GM19324 (cell line): ENCODE measurements around the gene ZFR2.
"Not testable (repeated sequence)": the region's sequence is repeated elsewhere in the genome, so short reads cannot be mapped to it uniquely, and the experiment has no call there.

Source experiments
- ATAC-seq: cut with Tn5 transposase; IDR thresholded peaks from one replicate; pipeline ENCODE4 v1.9.1; 2021; ENCODE audit warnings: mild to moderate bottlenecking, moderate library complexity; ENCODE audit not compliant: unreplicated experiment, low FRiP score

ZFR2 gene

DNA sequence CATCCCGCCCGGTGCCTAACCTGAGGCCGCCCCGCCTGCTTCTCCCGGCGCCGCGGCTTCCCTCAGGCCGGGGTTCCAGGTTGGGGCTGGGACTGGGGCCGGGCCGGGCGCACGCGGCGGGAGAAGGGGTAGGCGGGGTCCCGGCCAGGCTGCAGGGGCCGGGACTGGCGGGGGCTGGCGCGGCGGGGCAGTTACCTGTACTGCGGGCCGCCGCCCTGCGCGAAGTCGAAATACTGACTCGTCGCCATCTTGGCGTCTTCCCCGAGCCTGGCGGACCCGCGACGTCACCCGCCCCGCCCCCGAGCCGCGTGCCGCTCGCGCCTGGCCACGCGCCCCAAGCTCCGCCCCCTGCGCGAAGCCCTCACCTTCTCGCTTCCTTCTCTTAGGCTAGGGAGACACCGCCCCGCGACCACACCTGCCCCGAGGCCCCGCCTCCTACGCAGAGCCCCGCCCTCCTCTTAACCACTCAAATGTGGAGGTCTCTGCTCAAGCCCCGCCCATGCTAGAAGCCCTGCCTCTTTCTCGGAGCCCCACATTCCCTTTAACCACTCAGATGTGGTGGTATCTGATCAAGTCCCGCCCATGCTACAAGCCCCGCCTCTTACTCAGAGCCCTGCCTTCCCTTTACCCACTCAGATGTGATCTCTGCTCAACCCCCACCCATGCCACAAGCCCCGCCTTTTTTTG is at the start of gene ZFR2:
TSS of gene ZFR2 (minus strand) at position 269 of the 687 bp plus-strand sequence. CDS start at position 248, 21 bp downstream.
- no peak for ATAC-seq

DNA sequence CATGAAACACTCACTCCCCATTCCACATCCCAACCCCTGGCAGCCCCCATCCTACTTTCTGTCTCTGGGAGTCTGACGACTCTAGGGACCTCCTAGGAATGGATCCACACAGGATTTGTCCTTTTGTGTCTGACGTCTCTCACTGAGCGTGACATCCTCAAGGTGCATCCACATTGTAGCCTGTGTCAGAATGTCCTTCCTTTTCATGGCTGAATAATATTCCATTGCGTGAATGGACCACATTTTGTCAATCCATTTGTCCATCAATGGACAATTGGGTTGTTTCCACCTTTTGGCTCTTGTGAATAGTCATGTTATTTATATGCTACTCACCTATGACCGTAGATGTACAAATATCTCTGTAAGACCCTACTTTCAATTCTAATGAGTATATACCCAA is 47.2 kb upstream of the ZFR2 start:
- ATAC-seq, result no peak

GRCh38 chr19:3914199-3914598 is 45.4 kb upstream of the ZFR2 start:
- ATAC-seq, result no peak

GRCh38 chr19:3910105-3910504 is 41.3 kb upstream of the ZFR2 start:
- no peak for ATAC-seq

- ATAC-seq, result no peak
These were observed 39.6 kb upstream of the ZFR2 start for GRCh38 chr19:3908266-3909054.

GRCh38 chr19:3907626-3908265 is 38.9 kb upstream of the ZFR2 start:
- no peak for ATAC-seq

DNA sequence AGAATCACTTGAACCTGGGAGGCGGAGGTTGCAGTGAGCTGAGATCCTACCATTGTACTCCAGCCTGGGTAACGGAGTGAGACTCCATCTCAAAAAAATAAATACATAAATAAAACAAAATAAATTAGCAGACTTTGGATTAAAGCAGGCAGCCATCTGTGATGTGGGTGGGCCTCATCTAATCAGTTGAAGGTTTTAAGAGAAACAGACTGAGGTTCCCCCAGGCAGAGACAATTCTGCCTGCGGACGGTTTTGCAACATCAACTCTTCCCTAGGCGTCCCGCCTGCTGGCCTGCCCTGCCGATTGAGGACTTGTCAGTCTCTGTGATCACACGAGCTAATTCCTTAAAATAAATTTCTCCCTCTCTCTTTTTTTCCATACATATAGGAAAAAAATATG is 35.4 kb upstream of the ZFR2 start:
- ATAC-seq, result no peak

DNA sequence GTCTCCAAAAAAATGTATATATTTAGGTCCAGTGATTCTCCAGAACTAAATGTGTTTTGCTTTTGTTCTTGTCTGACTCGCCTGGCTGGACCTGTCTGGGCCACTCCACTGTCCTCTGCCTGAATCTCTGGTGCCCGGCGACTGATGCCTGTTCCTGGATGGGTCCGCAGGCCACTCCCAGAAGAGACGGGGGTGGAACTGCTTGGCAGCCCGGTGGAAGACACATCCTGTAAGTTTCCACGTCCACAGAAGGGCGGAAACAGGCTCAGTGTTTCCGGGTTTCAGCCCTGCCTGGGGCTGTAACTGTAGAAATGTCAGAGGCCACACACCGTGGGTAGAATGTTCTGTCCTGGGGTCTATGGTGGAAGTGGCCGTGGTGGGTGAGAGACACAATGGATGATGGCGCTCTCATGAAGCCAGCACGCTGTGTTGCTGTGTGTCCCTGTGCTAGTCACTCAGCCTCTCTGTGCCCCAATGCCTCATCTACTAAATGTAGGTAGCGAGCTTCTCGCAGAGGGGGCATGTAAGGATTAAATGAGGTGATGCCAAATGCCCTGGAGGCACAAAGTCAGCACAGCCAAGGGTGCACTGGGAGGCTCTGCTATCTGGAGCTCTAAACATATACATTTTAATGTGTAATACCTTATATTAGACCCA is 33.6 kb upstream of the ZFR2 start:
- ATAC-seq, result no peak

DNA sequence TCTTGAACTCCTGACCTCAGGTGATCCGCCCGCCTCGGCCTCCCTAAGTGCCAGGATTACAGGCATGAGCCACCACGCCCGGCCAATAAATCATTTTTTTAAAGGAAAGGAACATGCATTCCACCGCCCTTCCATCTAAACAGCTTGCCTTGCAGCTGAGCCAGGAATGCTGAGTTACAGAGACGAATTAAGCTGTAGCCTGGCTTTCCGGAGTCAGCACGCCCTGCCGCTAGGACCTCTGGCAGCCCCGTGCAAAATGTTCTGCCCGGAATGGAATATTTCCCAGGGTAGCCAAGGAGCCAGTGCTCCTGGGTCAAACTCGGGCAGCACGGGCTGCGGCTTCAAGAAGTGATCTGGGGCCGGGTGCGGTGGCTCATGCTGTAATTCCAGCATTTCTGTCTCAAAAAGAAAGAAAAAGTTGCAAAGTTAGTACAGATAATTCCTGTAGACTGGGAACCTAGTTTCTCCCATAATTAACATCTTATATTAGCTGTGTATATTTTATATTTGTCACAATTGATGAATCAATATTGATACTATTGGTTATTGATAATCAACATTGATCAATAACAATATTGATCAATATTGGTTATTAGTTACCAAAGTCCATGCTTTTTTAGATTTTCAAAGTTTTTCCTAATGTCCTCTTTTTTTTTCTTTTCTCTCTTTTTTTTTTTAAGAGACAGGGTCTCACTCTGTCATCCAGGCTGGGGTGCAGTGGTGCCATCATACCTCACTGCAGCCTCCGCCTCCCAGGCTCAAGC is 30.9 kb upstream of the ZFR2 start:
- no peak for ATAC-seq

GRCh38 chr19:3898426-3898825 is 29.6 kb upstream of the ZFR2 start:
- no peak for ATAC-seq

- no peak for ATAC-seq
These were observed 29.1 kb upstream of the ZFR2 start for GRCh38 chr19:3897936-3898335.

GRCh38 chr19:3895788-3896187 is 26.9 kb upstream of the ZFR2 start:
- no peak for ATAC-seq

DNA sequence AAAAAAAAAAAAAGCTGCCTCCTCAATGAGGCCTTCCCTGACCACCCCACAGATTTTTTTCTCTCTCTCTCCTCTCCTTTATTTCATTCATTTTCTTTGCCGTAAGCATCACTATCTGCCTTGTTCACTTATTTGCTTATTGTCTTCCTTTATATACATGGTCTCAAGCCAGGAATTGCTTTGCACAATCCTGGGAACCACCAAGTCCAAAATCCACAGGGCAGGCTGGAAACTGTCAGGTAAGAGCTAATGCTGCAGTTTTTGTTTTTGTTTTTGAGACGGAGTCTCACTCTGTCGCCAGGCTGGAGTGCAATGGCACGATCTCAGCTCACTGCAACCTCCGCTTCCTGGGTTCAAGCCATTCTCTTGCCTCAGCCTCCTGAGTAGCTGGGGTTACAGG is 26.1 kb upstream of the ZFR2 start:
- not testable (repeated sequence) for ATAC-seq

GRCh38 chr19:3893509-3894179 is 24.8 kb upstream of the ZFR2 start:
- ATAC-seq, result no peak

DNA sequence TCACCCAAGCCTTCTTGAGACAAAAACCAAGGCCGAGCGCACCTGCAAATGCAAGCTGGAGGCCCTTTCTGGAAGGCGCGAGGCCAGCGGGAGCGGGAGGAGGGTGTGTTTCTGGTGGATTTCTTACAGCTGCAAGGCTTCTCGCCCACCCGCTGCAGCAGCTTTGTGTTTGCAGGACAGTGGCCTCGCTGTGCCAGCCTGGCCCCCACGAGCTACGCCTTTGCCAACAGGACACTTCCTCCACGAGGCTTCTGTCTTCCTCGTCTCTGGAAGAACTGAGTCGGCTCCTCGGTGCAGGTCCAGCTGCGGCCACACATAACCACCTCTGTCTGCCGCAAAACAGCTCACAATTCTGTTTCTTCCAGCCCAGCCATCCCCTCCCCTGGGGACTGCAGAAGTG is 21.8 kb upstream of the ZFR2 start:
- ATAC-seq, result no peak

DNA sequence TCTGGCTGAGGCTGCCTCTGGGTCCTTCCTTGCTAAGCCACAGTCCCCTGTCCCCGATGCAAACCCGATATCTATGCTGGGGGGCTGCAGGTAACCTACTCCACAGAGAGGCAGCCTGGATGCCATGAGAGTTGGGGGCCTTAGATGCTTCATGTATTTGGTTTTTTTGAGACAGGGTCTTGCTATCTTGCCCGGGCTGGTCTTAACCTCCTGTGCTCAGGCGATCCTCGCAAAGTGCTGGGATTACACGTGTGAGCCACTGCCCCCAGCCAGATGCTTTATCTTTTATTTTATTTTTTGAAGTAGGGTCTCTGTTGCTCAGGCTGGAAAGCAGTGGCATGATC is 13.2 kb upstream of the ZFR2 start:
- no peak for ATAC-seq

DNA sequence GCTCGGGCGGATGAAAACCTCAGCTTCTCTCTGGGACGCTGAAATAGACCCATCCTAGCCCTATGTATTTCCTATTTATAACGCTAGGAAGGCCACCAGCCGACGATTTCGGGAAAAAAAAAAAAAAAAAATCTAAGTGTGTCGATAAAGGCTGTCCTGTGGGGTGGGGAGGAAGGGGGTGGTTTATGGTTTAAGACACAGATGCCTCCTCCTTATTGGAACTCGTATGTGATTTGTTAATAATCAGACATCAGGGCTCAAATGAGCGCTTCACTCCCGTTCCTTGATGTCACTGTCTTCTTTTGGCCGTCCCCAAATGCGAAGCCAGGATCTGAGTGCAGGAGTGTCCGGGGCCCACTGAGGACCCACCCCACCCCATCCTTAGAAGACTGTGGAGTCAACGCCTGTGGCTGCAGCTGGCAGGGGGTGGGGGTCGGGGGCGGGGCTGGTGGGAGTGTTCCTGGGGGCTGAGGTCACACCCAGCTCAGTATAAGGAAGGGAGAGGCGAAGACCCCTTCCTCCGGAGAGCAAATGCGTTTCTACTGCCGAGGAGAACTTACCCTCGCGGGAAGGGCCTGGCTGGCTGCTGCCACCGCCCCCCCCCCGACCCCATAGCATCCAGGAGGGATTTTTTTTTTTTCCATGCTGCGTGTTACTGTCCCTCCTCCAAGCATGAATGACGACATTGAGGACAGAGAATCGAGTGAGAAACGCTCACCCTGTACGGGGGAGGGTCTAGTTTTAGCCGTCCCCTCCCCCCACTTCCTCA is 12.6 kb upstream of the ZFR2 start:
- no peak for ATAC-seq

- ATAC-seq, result no peak
These were observed 11.8 kb upstream of the ZFR2 start, which contains the start of gene ATCAY for GRCh38 chr19:3880471-3881271. Gene ATCAY, plus strand, starts transcription at chr19:3880685. Its CDS starts 5,083 bp downstream, at chr19:3885768.
